Lung microvascular endothelial cell (primary cell): ENCODE measurements around the gene CIAO3. TPM values are rescaled to one million over a fixed set of nuclear protein-coding genes. Genes with fewer than 3 reads are reported as not detected.

Source experiments
- DNase-seq, 2 donors: peaks; one replicate each; pipeline versions ENCODE4 v3.0.0 to v3.0.0-alpha.2; 2010; ENCODE audit warnings: low read depth in 2 of 2
- total RNA-seq: library from RNA; depleted of rRNA; stranded (reverse); fragments of >200 nt; gene quantifications from 2 replicates; pipeline ENCODE4 v1.2.1, GENCODE V29; 2014

The CIAO3 gene
- total RNA-seq, 1 donor from 2014 or later, result 33.5 TPM

DNA sequence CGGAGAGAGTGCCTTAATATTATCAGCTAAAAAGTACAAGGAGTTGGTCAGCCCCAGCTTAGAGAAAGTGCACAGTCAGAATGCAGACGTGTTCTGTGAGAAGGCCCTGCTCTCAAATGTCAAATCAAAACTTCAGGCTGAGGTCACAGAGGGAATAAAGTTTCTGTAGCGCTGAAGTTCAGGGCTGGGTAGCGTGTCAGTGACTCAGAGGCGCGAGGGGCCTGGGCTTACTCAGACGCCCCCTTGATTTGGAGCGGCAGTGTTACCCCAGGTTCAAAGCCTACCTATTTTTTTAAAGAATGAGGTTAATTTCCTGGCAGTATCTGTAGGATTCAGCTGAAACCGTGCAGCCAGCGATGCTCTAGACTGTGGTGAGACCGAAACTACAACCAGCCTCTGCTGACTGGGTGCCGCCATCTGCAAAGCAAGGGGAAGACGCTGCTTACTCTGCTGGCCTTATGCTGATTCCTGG lies 4.8 kb downstream of the CIAO3 start:
- DNase-seq, result no peak

DNA sequence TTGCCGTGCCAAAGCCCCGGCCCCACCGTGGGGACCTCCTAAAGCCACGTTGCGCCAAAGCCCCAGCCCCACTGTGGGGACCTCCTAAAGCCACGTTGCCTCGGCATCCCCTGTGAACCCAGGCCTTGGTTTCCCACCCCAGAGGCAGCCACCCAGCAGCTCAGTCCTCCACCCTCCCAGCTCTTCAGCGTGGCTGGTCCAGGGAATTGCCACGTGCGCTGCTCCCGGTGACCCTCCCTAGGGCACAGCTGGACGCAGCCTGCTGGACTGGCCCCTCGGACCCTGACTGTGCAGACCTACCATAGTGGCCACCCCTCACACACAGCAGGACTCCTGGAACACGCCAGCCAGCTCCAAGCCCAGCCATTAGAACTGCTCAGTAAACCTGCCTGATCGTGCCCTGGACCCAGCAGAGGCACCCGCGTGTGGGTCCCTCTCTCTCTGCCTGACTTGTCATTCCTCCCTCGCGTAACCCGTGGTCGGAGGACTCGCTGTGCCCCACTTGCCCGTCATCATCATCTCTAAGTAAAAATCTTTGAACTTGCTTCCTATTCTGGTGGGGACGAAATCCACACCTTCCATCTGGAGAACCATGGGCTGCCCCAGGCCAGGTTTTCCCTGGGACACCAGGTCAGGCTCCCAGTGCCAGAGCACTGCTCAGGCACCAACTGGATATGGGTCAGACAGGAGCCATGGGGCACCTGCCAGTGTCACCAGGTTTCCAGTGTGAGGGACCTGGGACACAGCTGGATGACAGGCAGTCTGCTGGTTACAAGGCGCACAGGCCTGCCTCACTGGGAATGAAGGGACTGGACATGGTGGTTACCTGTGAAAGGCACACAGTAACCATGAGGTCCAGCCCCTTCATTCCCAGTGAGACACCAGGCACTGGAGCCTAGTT lies 5.6 kb downstream of the CIAO3 start:
- no peak for DNase-seq

DNA sequence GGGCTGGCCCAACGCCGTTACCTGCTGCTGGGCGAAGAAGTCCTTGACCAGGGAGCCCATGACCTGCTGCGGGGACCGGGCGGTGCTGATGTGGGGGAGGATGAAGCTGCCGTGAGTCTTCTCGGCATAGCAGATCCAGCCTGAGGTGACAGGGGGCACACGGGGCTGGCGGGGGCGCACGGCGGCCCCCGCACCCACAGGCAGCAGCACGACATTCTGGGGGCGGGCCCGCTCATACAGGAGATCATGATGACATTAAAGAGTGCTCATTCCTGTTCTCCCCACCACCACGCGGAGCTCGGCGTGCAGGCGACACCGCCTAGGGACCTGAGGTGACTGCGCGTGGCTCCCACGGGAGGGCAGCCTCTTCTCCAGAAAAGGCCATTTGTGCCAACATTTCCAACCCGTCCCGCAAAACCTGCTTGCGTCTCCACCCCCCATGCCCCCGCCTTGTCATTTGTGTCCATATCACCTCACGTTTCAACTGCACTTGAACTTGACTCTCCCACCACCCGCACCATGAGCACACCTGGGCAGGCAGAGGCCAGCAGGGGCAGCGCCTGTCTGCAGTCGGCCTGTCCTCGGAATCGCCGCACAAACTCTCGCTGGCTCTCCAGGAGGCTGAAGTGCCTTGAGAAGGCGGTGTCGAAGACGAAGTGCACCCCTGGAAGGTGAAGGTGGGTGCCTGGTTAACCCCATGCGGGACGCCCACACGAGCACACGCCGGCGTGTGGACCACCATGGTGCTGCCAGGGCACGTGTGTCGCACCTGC lies 6.4 kb downstream of the CIAO3 start:
- DNase-seq, result no peak

DNA sequence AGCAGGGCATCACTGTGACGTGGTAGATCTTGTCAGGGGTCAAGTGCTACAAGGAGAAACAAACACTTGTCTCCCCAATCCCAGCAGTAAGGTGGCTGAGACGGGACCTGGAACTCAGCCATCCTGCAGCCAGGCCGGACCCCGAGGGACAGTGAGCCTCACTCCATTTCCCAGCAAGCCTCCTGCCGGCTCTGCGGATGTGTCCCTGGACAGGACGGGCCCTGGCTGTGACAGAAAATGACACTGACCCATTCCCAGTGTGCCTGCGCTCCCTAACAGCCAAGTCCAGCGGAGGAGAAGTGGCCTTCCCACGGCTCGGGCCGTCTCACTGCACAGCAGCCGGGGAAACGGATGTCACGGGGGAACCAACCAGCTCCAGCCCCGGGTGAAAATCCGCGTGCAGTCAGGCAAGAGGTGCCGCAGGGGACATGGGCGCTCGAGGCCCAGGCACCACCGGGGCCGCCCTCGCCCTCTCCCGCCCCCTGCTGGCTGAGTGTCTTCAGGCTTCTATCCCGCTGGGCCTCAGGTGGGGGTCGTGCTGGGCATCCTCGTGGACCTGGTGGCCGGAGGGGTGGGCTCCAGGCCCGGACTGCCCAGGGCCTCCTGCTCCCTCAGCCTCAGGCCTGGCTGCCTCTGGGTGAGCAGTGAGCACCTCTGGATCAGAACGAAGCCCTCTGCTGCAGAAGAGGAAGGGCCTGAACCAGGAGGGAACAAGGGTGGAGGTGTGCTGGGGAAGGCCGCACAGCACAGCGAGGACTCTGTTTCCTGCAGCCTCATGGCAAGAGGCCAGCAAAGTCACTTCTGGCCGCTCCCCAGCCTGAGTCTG lies 7.2 kb downstream of the CIAO3 start:
- DNase-seq, result no peak

DNA sequence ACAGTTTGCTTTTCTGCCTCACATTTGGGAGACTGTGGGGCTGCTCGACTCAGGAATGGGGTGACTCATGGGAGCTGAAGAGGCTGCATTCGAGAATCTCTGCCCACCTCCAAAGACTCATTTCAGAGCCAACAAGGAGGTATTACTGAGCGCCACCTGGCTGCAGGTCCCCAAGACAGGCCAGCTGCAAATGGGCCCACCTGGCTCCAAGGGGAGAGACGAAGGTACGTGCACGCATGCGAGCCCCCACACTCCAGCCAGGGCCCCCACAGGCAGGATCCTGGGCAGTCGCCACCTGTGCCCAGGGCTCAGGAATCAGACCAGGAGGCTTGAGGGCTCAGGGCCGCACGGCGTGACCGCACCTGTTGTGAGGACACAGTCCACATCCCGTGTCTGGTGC lies 7.9 kb downstream of the CIAO3 start:
- DNase-seq, result no peak

DNA sequence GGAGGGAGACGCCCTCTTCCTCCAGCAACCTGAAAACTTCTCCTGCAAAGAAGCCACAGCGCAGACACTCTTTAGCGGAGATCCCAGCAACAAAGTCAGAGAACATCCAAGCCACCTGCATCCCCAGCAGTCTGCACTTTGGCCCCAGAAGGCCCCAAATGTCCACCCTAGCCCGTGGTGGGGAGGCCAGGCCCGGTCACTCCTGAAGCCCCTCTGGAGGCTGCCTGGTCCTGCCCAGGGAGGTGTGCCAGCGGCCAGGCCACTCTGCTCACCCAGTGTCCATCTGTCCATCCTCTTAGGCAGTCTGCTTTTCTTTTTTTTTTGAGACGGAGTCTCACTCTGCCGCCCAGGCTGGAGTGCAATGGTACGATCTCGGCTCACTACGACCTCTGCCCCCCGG lies 8.5 kb downstream of the CIAO3 start:
- no peak for DNase-seq

DNA sequence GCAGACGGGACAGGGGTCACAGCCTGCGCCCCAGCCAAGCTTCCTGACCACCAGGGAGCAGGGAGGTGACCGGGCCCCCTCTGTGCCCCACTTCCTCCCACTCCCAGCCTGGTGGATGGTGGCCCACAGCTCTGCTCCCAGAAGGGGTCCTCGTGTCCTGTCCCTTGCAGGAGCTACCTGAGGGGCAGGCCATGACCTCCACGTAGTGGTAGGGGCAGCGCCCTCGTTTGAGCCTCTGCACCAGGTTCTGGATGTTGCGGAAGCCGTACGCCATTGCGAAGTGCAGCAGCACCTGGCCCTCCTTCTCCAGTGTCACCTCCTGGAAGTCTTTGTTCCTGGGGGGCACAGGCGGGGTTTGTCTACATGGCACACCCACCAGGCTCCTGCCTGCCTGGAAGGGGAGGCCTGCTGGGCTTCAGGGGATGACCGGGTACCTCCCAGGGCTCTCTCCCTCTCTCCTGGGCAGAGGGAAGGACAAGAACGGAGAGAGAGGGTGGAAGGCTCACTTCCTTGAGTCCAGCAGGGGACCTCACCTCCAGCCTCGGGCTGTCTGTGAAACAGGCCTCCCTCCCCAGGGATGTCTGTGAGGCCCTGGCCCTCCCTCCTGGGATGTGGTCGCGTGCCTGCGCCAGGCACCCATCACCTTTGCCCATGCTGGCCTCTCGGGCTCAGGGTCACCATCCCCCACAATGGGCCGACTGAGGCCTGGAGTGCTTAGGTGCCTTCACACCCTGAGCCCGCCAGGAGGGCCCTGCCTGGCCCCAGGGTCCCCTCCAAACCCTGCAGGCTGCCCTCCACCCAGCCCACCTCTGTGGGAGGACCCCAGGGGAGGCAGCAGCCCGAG lies 9.9 kb downstream of the CIAO3 start:
- DNase-seq, result no peak

DNA sequence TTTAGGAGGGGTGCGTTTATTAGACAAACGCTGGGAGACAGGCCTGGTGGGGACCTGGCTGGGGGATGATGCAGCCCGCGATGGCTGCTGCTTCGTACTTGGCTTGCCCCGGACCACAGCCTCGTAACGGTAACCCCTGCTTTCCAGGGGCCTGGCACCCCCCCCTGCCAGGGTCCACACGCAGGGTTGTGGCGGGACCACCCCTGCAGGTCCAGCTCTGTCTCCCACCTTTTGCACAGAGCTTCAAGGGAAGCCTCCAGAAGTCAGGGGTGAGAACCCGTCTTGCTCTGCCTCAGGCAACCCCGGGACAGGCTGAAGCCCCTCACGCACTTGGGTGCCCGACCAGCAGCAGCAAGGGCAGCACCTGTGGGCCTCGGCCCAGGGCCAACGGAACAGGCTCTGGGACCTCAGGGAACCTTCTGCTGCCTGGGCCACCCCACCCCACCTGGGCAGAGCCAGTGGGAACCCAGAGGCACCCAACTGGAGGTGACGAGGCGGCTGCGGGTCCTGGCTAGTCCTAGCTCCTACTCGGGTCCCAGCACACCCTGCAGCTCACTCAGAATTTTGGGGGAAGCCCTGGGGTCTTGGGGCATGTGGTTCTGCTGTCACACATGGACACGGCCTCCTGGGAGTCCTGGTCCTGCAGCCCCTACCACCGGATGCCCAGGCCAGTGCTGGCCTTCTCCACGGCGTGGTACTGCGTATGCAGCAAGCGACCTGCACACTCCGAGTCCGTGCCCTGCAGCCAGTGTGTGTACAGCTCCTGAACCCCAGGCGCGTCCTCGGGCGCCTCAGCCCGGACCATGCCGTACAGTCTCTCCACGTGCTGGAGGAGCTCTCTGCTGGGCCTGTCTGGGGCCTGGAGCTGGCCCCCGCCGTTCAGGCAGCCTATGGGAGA lies 10.8 kb downstream of the CIAO3 start:
- DNase-seq, result no peak

DNA sequence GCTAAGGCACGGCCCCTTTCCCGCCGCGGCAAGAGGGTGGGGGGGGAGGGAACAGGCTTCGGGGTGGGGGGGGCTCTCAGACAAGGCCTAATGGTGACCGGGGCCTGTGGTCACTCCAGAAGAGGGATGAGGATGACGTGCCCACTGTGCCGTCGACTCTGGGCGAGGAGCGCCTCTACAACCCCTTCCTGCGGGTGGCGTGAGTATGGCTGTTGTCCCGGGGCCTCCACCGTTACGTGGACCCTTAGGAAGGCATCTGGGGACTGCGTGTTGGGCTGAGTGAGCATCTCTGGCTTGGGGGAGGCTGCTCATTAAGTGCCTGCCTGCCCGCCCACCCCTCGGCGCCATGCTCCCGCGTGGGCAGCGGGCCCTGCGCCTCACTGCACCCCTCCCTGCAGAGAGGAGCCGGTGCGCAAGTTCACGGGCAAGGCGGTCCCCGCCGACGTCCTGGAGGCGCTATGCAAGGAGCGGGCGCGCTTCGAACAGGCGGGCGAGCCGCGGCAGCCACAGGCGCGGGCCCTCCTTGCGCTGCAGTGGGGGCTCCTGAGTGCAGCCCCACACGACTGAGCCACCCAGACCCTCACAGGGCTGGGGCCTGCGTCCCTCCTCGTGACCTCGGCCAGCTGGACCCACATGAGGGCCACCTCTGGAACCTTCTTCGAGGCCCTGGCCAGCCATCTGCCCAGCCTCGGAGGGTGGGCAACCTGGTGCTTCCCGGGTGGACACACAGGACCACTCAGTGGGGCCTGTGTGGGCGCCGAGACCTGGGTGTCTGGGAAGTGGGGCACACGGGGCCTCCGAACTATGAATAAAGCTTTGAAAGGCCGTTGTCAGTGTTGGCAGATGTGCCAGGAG lies 11.7 kb downstream of the CIAO3 start:
- no peak for DNase-seq

DNA sequence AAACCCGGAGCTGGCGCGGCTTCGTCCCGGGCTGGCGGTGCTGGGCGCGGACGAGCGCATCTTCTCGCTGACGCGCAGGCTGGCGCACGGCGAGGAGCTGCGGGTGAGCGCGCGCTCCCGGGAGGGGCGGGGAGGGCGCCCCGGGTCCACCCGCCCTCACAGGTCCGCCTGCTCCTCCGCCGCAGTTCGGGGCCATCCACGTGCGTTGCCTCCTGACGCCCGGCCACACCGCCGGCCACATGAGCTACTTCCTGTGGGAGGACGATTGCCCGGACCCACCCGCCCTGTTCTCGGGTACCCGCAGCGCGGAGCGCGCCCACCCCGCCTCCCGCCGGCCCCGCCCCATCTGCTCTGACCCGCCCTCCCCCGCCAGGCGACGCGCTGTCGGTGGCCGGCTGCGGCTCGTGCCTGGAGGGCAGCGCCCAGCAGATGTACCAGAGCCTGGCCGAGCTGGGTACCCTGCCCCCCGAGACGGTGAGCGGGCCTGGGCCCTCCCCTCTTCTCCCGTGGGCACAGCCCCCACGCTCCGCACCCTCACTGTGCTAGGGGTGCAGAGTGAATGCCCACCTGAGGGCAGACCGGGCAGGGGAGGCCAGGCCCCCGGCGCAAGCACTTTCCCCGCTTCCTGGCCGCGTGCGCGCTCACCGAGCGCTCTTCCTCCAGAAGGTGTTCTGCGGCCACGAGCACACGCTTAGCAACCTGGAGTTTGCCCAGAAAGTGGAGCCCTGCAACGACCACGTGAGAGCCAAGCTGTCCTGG lies 12.5 kb downstream of the CIAO3 start:
- peak; percentile 65 to 76 for DNase-seq

DNA sequence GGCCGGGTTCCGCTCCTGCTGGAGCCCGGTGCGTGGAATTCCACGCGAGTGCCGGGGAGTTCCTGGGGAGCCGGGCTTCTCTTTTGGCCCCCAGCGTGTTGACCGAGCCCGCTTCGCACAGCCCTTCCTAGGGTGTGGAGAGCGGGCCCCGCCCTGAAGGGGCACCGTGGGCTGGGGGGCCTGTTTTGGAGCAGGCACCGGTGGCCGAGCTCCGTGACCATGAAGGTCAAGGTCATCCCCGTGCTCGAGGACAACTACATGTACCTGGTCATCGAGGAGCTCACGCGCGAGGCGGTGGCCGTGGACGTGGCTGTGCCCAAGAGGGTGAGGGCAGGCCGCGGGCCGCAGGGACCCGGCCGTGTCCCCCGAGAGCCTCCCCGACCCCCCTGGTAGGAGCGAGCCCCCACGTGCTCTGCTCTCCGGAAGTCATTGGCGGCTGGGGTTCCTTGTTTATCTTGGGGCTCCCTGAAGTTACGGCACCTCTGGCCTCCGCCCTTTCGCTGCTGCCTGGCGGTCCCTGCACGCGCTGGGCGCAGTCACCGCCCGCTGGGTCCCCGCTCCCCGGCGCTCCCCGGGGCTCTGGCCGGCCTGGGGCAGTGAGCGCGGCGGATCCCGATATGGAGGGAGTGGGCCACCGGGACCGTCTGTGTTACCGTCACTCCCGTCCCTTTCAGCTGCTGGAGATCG lies 13.4 kb downstream of the CIAO3 start:
- no peak for DNase-seq

DNA sequence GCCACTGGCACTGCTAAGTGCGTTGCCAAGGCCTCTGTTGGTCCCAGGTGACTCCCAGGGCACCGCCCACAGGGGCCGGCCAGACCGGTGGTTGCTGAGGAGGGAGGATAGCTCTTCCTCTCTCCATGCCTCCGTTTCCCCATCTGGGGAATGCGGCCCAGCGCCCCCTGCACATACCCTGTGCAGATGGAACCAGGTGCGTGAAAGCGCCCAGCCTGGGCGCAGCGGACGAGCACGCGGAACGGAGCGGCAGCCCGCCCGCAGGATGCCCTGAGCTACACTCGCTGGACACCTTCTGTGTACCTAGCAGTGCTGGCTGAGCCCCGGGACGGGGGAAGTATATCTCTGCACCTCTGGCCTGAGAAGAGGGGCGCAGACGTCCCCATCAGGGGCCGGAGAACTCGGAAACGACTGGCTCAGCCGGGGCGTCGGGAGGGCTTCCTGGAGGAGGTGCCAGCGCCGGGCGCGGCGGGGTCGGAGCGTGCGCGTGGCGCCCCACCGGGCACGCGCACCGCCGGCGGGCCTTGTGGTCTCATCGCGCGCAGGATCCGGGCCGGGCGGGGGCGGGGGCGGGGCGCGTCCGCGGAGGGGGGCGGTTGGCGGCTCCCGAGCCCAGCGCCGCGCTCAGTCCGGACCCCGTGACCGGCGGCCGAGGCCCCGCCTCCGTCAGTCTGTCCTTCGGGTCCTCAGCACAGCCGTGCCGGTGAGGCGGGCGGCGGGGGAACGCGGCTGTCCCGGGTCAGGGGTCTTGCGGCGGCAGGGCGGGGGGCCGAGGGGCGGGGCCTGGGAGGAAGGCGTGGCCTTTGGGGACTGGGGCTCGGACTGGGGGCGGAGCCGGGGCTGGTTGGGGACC lies 14.1 kb downstream of the CIAO3 start, which contains the start of the genes CCDC78 and HAGHL:
Gene CCDC78 (minus strand): TSS at position 6 of the 853 bp plus-strand sequence. CDS start 76 bp downstream, outside the sequence.
Gene HAGHL (plus strand): TSS at position 669 of the 853 bp plus-strand sequence. CDS start 404 bp downstream, outside the sequence.
- peak; percentile 30 to 56 for DNase-seq

DNA sequence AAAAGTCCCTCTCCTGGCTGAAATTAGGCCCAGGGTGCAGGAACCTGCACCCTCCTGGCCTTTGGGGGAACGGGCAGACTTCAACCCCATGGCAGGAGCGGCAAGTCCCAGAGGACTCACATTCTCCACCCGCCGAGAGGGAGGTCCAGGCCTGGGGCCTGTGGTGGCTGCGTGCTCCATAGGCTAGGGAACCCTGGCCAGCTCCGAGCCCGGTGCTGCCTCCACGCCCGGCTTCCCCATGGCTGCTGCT lies 14.7 kb downstream of the CIAO3 start:
- DNase-seq, result no peak

DNA sequence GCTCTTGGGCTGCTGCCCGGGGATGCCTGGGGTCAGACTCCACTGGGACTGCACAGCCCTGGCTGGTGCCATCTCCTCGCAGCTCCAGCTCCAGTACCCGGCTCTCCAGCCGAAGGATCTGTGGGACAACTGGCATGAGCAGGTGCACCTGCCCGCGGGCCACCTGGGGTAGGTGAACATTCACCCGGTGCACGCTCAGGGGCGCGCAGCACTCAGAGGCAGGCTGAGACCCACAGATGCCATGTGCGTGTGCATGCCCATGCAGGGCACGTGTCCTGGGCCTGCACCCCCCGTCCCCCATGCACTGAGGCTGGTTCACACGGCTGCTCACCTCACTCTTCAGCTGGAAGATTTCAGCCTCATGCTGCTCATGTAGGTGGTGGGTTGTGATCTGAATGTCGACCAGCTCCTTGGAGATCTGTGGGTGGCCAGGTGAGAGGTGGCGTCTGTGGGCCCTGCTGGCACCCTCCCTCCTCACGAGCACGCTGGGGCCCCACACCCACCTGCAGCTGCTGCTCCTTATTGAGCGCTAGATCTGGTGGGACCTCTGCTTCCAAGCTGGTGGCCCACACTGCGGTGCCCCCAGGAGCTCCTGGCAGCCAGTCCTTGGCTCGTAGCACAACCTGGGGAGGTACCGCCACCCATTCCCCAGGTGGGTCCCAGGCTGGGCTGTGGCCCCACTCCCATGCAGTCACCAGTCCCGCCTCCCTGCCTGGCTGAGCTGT lies 15.2 kb downstream of the CIAO3 start:
- DNase-seq, result no peak

DNA sequence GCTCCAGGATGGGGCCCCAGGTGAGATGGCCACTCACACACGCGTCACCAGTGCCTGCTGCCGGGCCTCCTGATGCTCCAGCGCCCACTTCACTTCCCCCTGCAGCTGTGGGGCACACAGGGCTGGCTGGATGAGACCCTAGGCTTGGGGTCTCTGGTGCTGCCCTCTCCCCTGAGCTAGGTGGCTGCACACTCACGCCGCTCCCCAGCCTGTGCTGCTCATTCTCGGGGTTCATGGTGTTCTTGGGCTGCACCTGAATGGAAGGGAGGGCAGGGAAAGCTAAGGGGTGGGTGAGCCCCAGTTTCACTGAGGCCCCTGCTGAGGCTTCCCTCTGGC lies 15.8 kb downstream of the CIAO3 start:
- DNase-seq, result no peak
